Ectodermal cell (in vitro differentiated cells): ENCODE data around the gene GCAT.
A peak's percentile ranks its signal among the peaks of the same experiment; 100 is the strongest.

ENCODE experiments used
- H3K27ac ChIP-seq: 2 replicates; pipeline ENCODE4 v1.7.0; 2013; ENCODE audit warnings: mild to moderate bottlenecking, low read depth, low read length; ENCODE audit not compliant: insufficient read depth, poor library complexity, severe bottlenecking
- H3K27me3 ChIP-seq: 2 replicates; pipeline ENCODE4 v1.7.0; 2013; ENCODE audit warnings: mild to moderate bottlenecking, low read length; ENCODE audit not compliant: insufficient read depth, control insufficient read depth, poor library complexity, severe bottlenecking
- H3K36me3 ChIP-seq: one replicate; pipeline ENCODE4 v1.7.0; 2013; ENCODE audit warnings: low read length; ENCODE audit not compliant: control insufficient read depth, insufficient read depth
- H3K4me1 ChIP-seq: one replicate; pipeline ENCODE4 v1.7.0; 2013; ENCODE audit warnings: low read length; ENCODE audit not compliant: control insufficient read depth, insufficient read depth
- H3K4me3 ChIP-seq: 2 replicates; pipeline ENCODE4 v1.7.0; 2013; ENCODE audit warnings: low read depth, low read length, control low read depth; ENCODE audit not compliant: insufficient read depth
- H3K9me3 ChIP-seq: 2 replicates; pipeline ENCODE4 v1.7.0; 2013; ENCODE audit warnings: mild to moderate bottlenecking, low read length, moderate library complexity; ENCODE audit not compliant: control insufficient read depth
- WGBS, 2 experiments: methylation state at CpG; one replicate each; pipeline ENCODE4 v1.1.7; 2013; ENCODE audit warnings: missing lambda C conversion rate in 2 of 2; 5-methylcytosine and 5-hydroxymethylcytosine counted together

GCAT gene

GRCh38 chr22:37822079-37822833 is 14.5 kb downstream of the GCAT start:
- 41 to 43% methylated on average over 8 of the region's 8 CpGs for WGBS, 2 experiments
- H3K27me3 ChIP-seq = peaks cover 73% of the 10 kb centered on the region

GRCh38 chr22:37823134-37823985 is 15.6 kb downstream of the GCAT start, which contains the start of gene GALR3:
Gene GALR3 (plus strand): TSS chr22:37823382. CDS start chr22:37823407, 25 bp downstream.
- H3K27ac ChIP-seq = no peak within 1 kb of the TSS
- no peaks in the 10 kb centered on the region for H3K36me3 ChIP-seq
- H3K27me3 ChIP-seq = peaks cover 65% of the 10 kb centered on the region
- peaks cover 5% of the 10 kb centered on the region for H3K4me1 ChIP-seq
- no peaks in the 10 kb centered on the region for H3K9me3 ChIP-seq
- H3K4me3 ChIP-seq = no peak within 1 kb of the TSS
- 75 to 79% methylated on average over 21 of the region's 21 CpGs for WGBS, 2 experiments

More at GRCh38 chr22:37822079-37822833, 14.5 kb downstream of the GCAT start:
- H3K9me3 ChIP-seq = no peaks in the 10 kb centered on the region
- no peak overlapping the region for H3K27ac ChIP-seq
- no peaks in the 10 kb centered on the region for H3K36me3 ChIP-seq
- H3K4me3 ChIP-seq = no peak overlapping the region
- H3K4me1 ChIP-seq = peaks cover 11% of the 10 kb centered on the region

GRCh38 chr22:37824674-37825641 is 17.2 kb downstream of the GCAT start:
- 9% methylated on average over 135 of the region's 135 CpGs for WGBS, 2 experiments
- Histone ChIP-seq H3K4me1 (peaks cover 3% of the 10 kb centered on the region), H3K36me3 (no peaks in the 10 kb centered on the region), H3K9me3 (no peaks in the 10 kb centered on the region), H3K4me3 (peak overlapping the region; percentile 37), H3K27ac (no peak overlapping the region), H3K27me3 (peaks cover 49% of the 10 kb centered on the region)

- Histone ChIP-seq H3K27me3 (peaks cover 39% of the 10 kb centered on the region), H3K27ac (no peak overlapping the region), H3K9me3 (no peaks in the 10 kb centered on the region), H3K4me3 (no peak overlapping the region), H3K4me1 (peaks cover 3% of the 10 kb centered on the region), H3K36me3 (peaks cover 11% of the 10 kb centered on the region)
- 95% methylated on average over 9 of the region's 9 CpGs for WGBS, 2 experiments
Measured at GRCh38 chr22:37827056-37827455, 19.3 kb downstream of the GCAT start.

- H3K9me3 ChIP-seq = no peaks in the 10 kb centered on the region
- WGBS, 2 experiments = 88 to 89% methylated on average over 14 of the region's 14 CpGs
- peaks cover 11% of the 10 kb centered on the region for H3K36me3 ChIP-seq
Measured at GRCh38 chr22:37830093-37830842, 22.5 kb downstream of the GCAT start.

GRCh38 chr22:37831472-37831871 is 23.7 kb downstream of the GCAT start:
- Histone ChIP-seq H3K9me3 (no peaks in the 10 kb centered on the region), H3K4me1 (no peaks in the 10 kb centered on the region), H3K36me3 (peaks cover 11% of the 10 kb centered on the region), H3K27ac (no peak overlapping the region), H3K27me3 (no peaks in the 10 kb centered on the region), H3K4me3 (no peak overlapping the region)
- 96 to 97% methylated on average over 11 of the region's 11 CpGs for WGBS, 2 experiments

More at GRCh38 chr22:37830093-37830842, 22.5 kb downstream of the GCAT start:
- Histone ChIP-seq H3K4me3 (no peak overlapping the region), H3K27ac (no peak overlapping the region), H3K4me1 (no peaks in the 10 kb centered on the region), H3K27me3 (peaks cover 10% of the 10 kb centered on the region)

GRCh38 chr22:37832022-37832857 is 24.5 kb downstream of the GCAT start:
- Histone ChIP-seq H3K4me1 (no peaks in the 10 kb centered on the region), H3K9me3 (no peaks in the 10 kb centered on the region), H3K4me3 (no peak overlapping the region), H3K36me3 (peaks cover 11% of the 10 kb centered on the region), H3K27me3 (no peaks in the 10 kb centered on the region), H3K27ac (no peak overlapping the region)
- 94 to 97% methylated on average over 16 of the region's 16 CpGs for WGBS, 2 experiments

- Histone ChIP-seq H3K36me3 (peaks cover 6% of the 10 kb centered on the region), H3K27me3 (no peaks in the 10 kb centered on the region), H3K27ac (no peak overlapping the region), H3K9me3 (no peaks in the 10 kb centered on the region), H3K4me3 (no peak overlapping the region), H3K4me1 (no peaks in the 10 kb centered on the region)
- WGBS, 2 experiments = 93 to 95% methylated on average over 10 of the region's 10 CpGs
Measured at GRCh38 chr22:37842015-37842793, 34.5 kb downstream of the GCAT start.
